Hepatocyte (in vitro differentiated cells): ENCODE measurements around the gene C1orf122. TPM values are rescaled to one million over a fixed set of nuclear protein-coding genes. Genes with fewer than 3 reads are reported as not detected.

Experiments used
- DNase-seq: peaks from one replicate; pipeline ENCODE4 v3.0.0-alpha.2; 2016; ENCODE audit warnings: low spot score
- H2AFZ ChIP-seq: fragments of 200-600 bp; sonication (generic); 2 replicates; pipeline ENCODE4 v1.6.0; 2016; ENCODE audit warnings: antibody characterized with exemption, mild to moderate bottlenecking
- H3K27ac ChIP-seq: fragments of 200-600 bp; sonication (generic); 2 replicates; pipeline ENCODE4 v1.5.1; 2016; ENCODE audit warnings: mild to moderate bottlenecking
- H3K27me3 ChIP-seq: fragments of 200-600 bp; sonication (generic); 2 replicates; pipeline ENCODE4 v1.6.1; 2016
- H3K36me3 ChIP-seq: fragments of 200-600 bp; sonication (generic); replicated peaks from 2 replicates; pipeline ENCODE4 v1.5.1; 2016; ENCODE audit warnings: low read depth; ENCODE audit not compliant: insufficient read depth
- H3K4me1 ChIP-seq: fragments of 200-600 bp; sonication (generic); 2 replicates; pipeline ENCODE4 v1.5.1; 2016; ENCODE audit warnings: mild to moderate bottlenecking, moderate library complexity; ENCODE audit not compliant: insufficient read depth
- H3K4me2 ChIP-seq: fragments of 200-600 bp; sonication (generic); 2 replicates; pipeline ENCODE4 v1.6.0; 2016
- H3K4me3 ChIP-seq: fragments of 200-600 bp; sonication (generic); 2 replicates; pipeline ENCODE4 v1.5.1; 2016; ENCODE audit warnings: mild to moderate bottlenecking
- H3K79me2 ChIP-seq: fragments of 200-600 bp; sonication (generic); 2 replicates; pipeline ENCODE4 v1.6.0; 2017; ENCODE audit warnings: mild to moderate bottlenecking
- H3K9me2 ChIP-seq: fragments of 200-600 bp; sonication (generic); replicated peaks from 2 replicates; pipeline ENCODE4 v1.6.0; 2017; ENCODE audit warnings: mild to moderate bottlenecking; ENCODE audit not compliant: insufficient read depth
- H3K9me3 ChIP-seq: fragments of 200-600 bp; sonication (generic); 2 replicates; pipeline ENCODE4 v1.5.1; 2016; ENCODE audit warnings: low read depth, mild to moderate bottlenecking
- H4K20me1 ChIP-seq: fragments of 200-600 bp; sonication (generic); 2 replicates; pipeline ENCODE4 v1.6.0; 2016; ENCODE audit warnings: mild to moderate bottlenecking; ENCODE audit not compliant: insufficient read depth, poor library complexity, severe bottlenecking
- EZH2 ChIP-seq: fragments of 200-600 bp; sonication (generic); IDR thresholded peaks from 2 replicates; pipeline ENCODE4 v1.6.1; 2016; ENCODE audit warnings: antibody characterized with exemption, mild to moderate bottlenecking, borderline replicate concordance
- EZH2phosphoT487 ChIP-seq: fragments of 200-600 bp; sonication (generic); IDR thresholded peaks from one replicate; pipeline ENCODE4 v1.6.1; 2018; ENCODE audit warnings: antibody characterized with exemption, mild to moderate bottlenecking, low read depth, moderate library complexity; ENCODE audit not compliant: unreplicated experiment, severe bottlenecking
- WGBS: methylation state at CpG from one replicate; pipeline ENCODE4 v1.1.6; 2016; ENCODE audit warnings: low lambda C conversion rate; ENCODE audit errors: missing lambda C conversion rate; 5-methylcytosine and 5-hydroxymethylcytosine counted together
- polyA plus RNA-seq: library from polyadenylated mRNA; unstranded; fragments of >200 nt; fragmentation: Nextera tagmentation; extraction: Ambion mirVana; gene quantifications from 2 replicates; pipeline ENCODE4 v1.2.1, GENCODE V29; 2016
- total RNA-seq: library from RNA; depleted of rRNA; stranded (reverse); fragments of >200 nt; gene quantifications from 2 replicates; pipeline ENCODE4 v1.2.3, GENCODE V29; 2014
- TF ChIP-seq, protein P1 (sequence below): fragments of 200-600 bp; sonication (generic); IDR thresholded peaks from 2 replicates; pipeline ENCODE4 v1.5.1; 2016; ENCODE audit warnings: antibody characterized with exemption, mild to moderate bottlenecking; ENCODE audit not compliant: poor library complexity

C1orf122 gene
- total and polyA plus RNA-seq, 2 experiments from 2014 or later: 63.8 to 166 TPM

DNA sequence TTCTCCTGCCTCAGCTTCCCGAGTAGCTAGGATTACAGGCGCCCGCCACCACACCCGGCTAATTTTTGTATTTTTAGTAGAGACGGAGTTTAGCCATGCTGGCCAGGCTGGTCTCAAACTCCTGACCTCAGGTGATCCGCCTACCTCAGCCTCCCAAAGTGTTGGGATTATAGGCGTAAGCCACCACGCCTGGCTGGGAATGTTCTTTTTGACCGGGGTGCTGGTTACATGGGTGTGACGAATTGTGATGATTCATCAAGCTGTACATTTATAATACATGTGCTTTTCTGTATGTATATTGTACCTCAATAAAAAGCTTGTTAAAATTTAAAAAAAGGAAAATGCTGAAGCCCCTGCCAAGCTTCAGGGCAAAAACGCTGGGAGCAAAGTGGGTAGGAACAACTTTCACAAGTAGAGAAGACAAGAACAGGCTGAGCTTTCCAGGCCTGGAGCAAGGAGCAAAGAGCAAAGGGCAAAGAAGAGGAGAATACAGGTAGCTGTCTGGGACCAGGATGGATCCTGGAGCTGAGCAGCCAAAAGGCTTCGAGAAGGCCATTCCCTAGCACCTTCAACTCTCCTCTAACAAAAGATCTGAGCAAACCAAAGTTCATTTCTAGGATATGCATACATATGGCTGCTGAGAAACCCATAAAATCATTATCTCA is 21.0 kb downstream of the C1orf122 start:
- H4K20me1 ChIP-seq: no peaks in the 10 kb centered on the region
- no peaks in the 10 kb centered on the region for H3K9me3 ChIP-seq
- TF ChIP-seq EZH2phosphoT487 (no peak), EZH2 (no peak)
- TF ChIP-seq, protein P1, sequence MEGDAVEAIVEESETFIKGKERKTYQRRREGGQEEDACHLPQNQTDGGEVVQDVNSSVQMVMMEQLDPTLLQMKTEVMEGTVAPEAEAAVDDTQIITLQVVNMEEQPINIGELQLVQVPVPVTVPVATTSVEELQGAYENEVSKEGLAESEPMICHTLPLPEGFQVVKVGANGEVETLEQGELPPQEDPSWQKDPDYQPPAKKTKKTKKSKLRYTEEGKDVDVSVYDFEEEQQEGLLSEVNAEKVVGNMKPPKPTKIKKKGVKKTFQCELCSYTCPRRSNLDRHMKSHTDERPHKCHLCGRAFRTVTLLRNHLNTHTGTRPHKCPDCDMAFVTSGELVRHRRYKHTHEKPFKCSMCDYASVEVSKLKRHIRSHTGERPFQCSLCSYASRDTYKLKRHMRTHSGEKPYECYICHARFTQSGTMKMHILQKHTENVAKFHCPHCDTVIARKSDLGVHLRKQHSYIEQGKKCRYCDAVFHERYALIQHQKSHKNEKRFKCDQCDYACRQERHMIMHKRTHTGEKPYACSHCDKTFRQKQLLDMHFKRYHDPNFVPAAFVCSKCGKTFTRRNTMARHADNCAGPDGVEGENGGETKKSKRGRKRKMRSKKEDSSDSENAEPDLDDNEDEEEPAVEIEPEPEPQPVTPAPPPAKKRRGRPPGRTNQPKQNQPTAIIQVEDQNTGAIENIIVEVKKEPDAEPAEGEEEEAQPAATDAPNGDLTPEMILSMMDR: no peak
- no peak overlapping the region for H2AFZ ChIP-seq
- H3K4me1 ChIP-seq: no peaks in the 10 kb centered on the region
- DNase-seq: no peak
- 97% methylated on average over 12 of the region's 12 CpGs for WGBS
- no peaks in the 10 kb centered on the region for H3K27me3 ChIP-seq
- H3K4me2 ChIP-seq: no peak overlapping the region
- H3K9me2 ChIP-seq: no peaks in the 10 kb centered on the region
- no peak overlapping the region for H3K27ac ChIP-seq
- no peak overlapping the region for H3K4me3 ChIP-seq
- no peaks in the 10 kb centered on the region for H3K79me2 ChIP-seq
- H3K36me3 ChIP-seq: no peaks in the 10 kb centered on the region

DNA sequence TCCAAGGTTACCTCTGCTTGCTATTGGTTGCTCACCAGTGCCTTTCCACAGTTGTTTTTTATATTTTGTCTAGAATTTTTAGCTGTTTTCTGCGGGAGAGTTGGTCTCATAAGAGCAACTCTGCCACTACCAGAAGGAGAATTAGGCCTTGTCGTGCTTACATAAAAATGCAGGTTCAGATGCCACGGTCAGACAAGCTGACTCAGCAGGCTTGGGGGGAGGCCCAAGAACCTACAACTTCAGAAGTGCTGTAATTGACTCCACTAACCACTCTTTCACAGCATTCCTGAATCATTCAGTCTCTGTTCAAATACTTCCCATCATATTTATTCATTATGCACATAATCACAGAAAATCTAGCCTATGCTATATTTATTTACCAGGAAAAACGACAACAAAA is 23.5 kb downstream of the C1orf122 start:
- Histone ChIP-seq H3K4me3 (no peak overlapping the region), H3K27me3 (no peaks in the 10 kb centered on the region), H3K9me2 (no peaks in the 10 kb centered on the region), H3K79me2 (no peaks in the 10 kb centered on the region), H3K27ac (no peak overlapping the region), H2AFZ (no peak overlapping the region), H4K20me1 (no peaks in the 10 kb centered on the region), H3K9me3 (no peaks in the 10 kb centered on the region), H3K36me3 (no peaks in the 10 kb centered on the region), H3K4me1 (no peaks in the 10 kb centered on the region), H3K4me2 (no peak overlapping the region)
- no peak for DNase-seq
- TF ChIP-seq EZH2 (no peak), EZH2phosphoT487 (no peak)
- TF ChIP-seq, protein P1: no peak
- 95% methylated on average over 4 of the region's 4 CpGs for WGBS

DNA sequence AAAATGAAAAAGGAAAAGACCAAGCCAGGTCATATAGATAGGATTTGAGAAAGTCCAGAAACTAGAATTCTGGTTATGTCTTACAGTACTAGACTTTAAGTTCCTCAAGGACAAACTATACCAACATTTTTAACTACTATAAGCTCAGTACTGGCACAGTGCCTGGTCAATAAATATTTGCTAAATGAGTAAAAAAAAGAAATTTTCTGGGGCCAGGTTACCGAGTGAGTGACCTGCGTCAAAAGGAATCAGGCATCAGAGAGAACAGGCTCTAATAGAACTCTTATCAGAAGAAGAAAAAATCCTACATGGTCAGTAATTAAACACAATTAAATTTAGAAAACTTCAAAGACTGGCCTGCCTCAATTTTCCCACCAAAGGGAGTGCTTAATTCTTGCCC is 24.2 kb downstream of the C1orf122 start:
- no peak for DNase-seq

More for the DNA sequence above, 24.2 kb downstream of the C1orf122 start:
- Histone ChIP-seq H3K9me2 (no peaks in the 10 kb centered on the region), H3K4me2 (no peak overlapping the region), H3K27me3 (no peaks in the 10 kb centered on the region), H3K9me3 (no peaks in the 10 kb centered on the region), H3K79me2 (no peaks in the 10 kb centered on the region), H3K4me1 (no peaks in the 10 kb centered on the region), H3K27ac (no peak overlapping the region), H4K20me1 (no peaks in the 10 kb centered on the region), H2AFZ (no peak overlapping the region), H3K4me3 (no peak overlapping the region), H3K36me3 (no peaks in the 10 kb centered on the region)
- 78% methylated on average over 2 of the region's 2 CpGs for WGBS
- no peak for TF ChIP-seq EZH2phosphoT487
- TF ChIP-seq, protein P1: no peak
- no peak for TF ChIP-seq EZH2
